Omental fat pad (tissue), 4 donors: ENCODE data around the gene FAAH. TPM values are rescaled to one million over a fixed set of nuclear protein-coding genes. Genes with fewer than 3 reads are reported as not detected.
"Not testable (repeated sequence)": the region's sequence is repeated elsewhere in the genome, so short reads cannot be mapped to it uniquely, and the experiment has no call there.

ENCODE experiments used
- ATAC-seq: fragments of 150-250 bp; one replicate; pipeline ENCODE4 v1.9.1; 2016; ENCODE audit warnings: mild to moderate bottlenecking, moderate library complexity; ENCODE audit not compliant: low FRiP score
- DNase-seq: peaks from one replicate; pipeline ENCODE4 v3.0.0-alpha.2; 2019; ENCODE audit warnings: low spot score
- total RNA-seq, 4 donors: library from RNA; depleted of rRNA; stranded (reverse); fragments of >200 nt; gene quantifications; one replicate each; pipeline ENCODE4 v1.1.0, GENCODE V29; 2016
- TF ChIP-seq, protein P1 (sequence below), 3 donors: fragments of 450-650 bp; IDR thresholded peaks; one replicate each; pipeline ENCODE4 v1.5.1; 2016 to 2017; ENCODE audit warnings: antibody characterized with exemption in 3 of 3, mild to moderate bottlenecking in 3 of 3, moderate library complexity in 2 of 3

Gene FAAH
- total RNA-seq: 10 to 100 TPM; 11.5 to 36.4 (median 20.3) TPM

GRCh38 chr1:46394108-46394871, at the start of gene FAAH:
Gene FAAH, plus strand, starts transcription at chr1:46394317. Its CDS starts 32 bp downstream, at chr1:46394349.
- DNase-seq (peak; percentile 19), ATAC-seq (peak; percentile 65)
- TF ChIP-seq, protein P1, sequence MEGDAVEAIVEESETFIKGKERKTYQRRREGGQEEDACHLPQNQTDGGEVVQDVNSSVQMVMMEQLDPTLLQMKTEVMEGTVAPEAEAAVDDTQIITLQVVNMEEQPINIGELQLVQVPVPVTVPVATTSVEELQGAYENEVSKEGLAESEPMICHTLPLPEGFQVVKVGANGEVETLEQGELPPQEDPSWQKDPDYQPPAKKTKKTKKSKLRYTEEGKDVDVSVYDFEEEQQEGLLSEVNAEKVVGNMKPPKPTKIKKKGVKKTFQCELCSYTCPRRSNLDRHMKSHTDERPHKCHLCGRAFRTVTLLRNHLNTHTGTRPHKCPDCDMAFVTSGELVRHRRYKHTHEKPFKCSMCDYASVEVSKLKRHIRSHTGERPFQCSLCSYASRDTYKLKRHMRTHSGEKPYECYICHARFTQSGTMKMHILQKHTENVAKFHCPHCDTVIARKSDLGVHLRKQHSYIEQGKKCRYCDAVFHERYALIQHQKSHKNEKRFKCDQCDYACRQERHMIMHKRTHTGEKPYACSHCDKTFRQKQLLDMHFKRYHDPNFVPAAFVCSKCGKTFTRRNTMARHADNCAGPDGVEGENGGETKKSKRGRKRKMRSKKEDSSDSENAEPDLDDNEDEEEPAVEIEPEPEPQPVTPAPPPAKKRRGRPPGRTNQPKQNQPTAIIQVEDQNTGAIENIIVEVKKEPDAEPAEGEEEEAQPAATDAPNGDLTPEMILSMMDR (IDR thresholded peaks at IDR 0.05): no peak

- ATAC-seq (no peak), DNase-seq (no peak)
- TF ChIP-seq, protein P1 (IDR thresholded peaks at IDR 0.05): no peak
Measured at GRCh38 chr1:46344481-46344880, 49.6 kb upstream of the FAAH start.

GRCh38 chr1:46345281-46345680, 48.8 kb upstream of the FAAH start:
- DNase-seq (no peak), ATAC-seq (no peak)
- TF ChIP-seq, protein P1 (IDR thresholded peaks at IDR 0.05): no peak

DNA sequence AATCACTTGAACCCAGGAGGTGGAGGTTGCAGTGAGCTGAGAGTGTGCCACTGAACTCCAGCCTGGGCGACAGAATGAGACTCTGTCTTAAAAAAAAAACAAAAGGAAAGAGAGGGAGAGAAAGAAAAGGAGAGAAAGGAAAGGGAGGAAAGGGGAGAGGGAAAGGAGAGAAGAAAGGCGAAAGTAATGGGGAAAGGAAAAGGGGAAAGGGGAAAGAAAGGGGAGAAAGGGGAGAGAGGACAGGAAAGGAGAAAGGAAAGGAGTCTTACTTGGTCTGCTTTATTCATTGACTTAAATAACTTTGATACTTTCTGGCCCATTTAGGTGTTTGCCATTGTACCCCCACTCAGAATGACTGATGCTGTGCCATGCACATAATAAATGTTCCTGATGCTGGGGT, 41.8 kb upstream of the FAAH start:
- TF ChIP-seq, protein P1 (IDR thresholded peaks at IDR 0.05): no peak
- no peak for ATAC-seq
- no peak for DNase-seq

GRCh38 chr1:46355920-46356319, 38.2 kb upstream of the FAAH start:
- not testable (repeated sequence) for ATAC-seq, DNase-seq

- TF ChIP-seq, protein P1 (IDR thresholded peaks at IDR 0.05): no peak
- no peak for ATAC-seq
- DNase-seq: no peak
Measured at GRCh38 chr1:46362158-46362557, 32.0 kb upstream of the FAAH start.

GRCh38 chr1:46363121-46363520, 31.0 kb upstream of the FAAH start:
- TF ChIP-seq, protein P1 (IDR thresholded peaks at IDR 0.05): no peak

More at GRCh38 chr1:46363121-46363520, 31.0 kb upstream of the FAAH start:
- no peak for ATAC-seq
- no peak for DNase-seq
